GM19328 (cell line): Measurements from ENCODE around the gene TRIM46.

Experiments used
- ATAC-seq: cut with Tn5 transposase; IDR thresholded peaks from one replicate; pipeline ENCODE4 v1.9.1; 2021; ENCODE audit warnings: mild to moderate bottlenecking, moderate library complexity; ENCODE audit not compliant: unreplicated experiment

TRIM46 gene

GRCh38 chr1:155173478-155174323 lies at the start of gene TRIM46:
Gene TRIM46, plus strand, starts transcription at chr1:155173849. Its CDS starts 118 bp downstream, at chr1:155173967.
- no peak for ATAC-seq

GRCh38 chr1:155124503-155125463 lies 48.9 kb upstream of the TRIM46 start:
- no peak for ATAC-seq

GRCh38 chr1:155125511-155125945 lies 48.1 kb upstream of the TRIM46 start:
- ATAC-seq = no peak

GRCh38 chr1:155125946-155126555 lies 47.6 kb upstream of the TRIM46 start:
- no peak for ATAC-seq

GRCh38 chr1:155126556-155127104 lies 47.0 kb upstream of the TRIM46 start:
- no peak for ATAC-seq

- ATAC-seq = no peak
Observed at GRCh38 chr1:155127105-155127966, 46.3 kb upstream of the TRIM46 start, which contains the start of gene EFNA1. Gene EFNA1, plus strand, starts transcription at chr1:155127876. Its CDS starts 102 bp downstream, at chr1:155127978.

- ATAC-seq = no peak
Observed at GRCh38 chr1:155127967-155128754, 45.5 kb upstream of the TRIM46 start.

- no peak for ATAC-seq
Observed at GRCh38 chr1:155128755-155129473, 44.7 kb upstream of the TRIM46 start.

- ATAC-seq = no peak
Observed at GRCh38 chr1:155130272-155131006, 43.2 kb upstream of the TRIM46 start.

- no peak for ATAC-seq
Observed at GRCh38 chr1:155131285-155131684, 42.4 kb upstream of the TRIM46 start.

- ATAC-seq = no peak
Observed at GRCh38 chr1:155131856-155132255, 41.8 kb upstream of the TRIM46 start.

GRCh38 chr1:155133799-155134281 lies 39.8 kb upstream of the TRIM46 start:
- ATAC-seq = no peak

GRCh38 chr1:155134322-155134721 lies 39.3 kb upstream of the TRIM46 start:
- ATAC-seq = no peak

- ATAC-seq = no peak
Observed at GRCh38 chr1:155134880-155135414, 38.7 kb upstream of the TRIM46 start.

- peak; percentile 62 for ATAC-seq
Observed at GRCh38 chr1:155135415-155136028, 38.1 kb upstream of the TRIM46 start, which contains the start of gene SLC50A1. Gene SLC50A1, plus strand, starts transcription at chr1:155135852. Its CDS starts 60 bp downstream, at chr1:155135912.

- no peak for ATAC-seq
Observed at GRCh38 chr1:155136748-155137147, 36.9 kb upstream of the TRIM46 start.
